Middle frontal gyrus (tissue), 1 donor: ENCODE results near the gene SAMD8.
"Not testable (repeated sequence)": the region's sequence is repeated elsewhere in the genome, so short reads cannot be mapped to it uniquely, and the experiment has no call there.

Experiments used
- DNase-seq: peaks from one replicate; pipeline ENCODE4 v3.0.0-alpha.2; 2015; ENCODE audit warnings: low spot score; ENCODE audit errors: extremely low spot score

SAMD8 gene

GRCh38 chr10:75137533-75138438 is 26.3 kb downstream of the SAMD8 start:
- no peak for DNase-seq

GRCh38 chr10:75140246-75140645 is 28.8 kb downstream of the SAMD8 start:
- DNase-seq = no peak

GRCh38 chr10:75143353-75143752 is 31.9 kb downstream of the SAMD8 start:
- no peak for DNase-seq

GRCh38 chr10:75145590-75145989 is 34.1 kb downstream of the SAMD8 start:
- DNase-seq = no peak

GRCh38 chr10:75146780-75147179 is 35.3 kb downstream of the SAMD8 start:
- DNase-seq = no peak

- DNase-seq = no peak
Observed at GRCh38 chr10:75150656-75151055, 39.2 kb downstream of the SAMD8 start.

- DNase-seq = no peak
Observed at GRCh38 chr10:75159519-75159918, 48.1 kb downstream of the SAMD8 start.

- no peak for DNase-seq
Observed at GRCh38 chr10:75165684-75166622, 54.5 kb downstream of the SAMD8 start.

GRCh38 chr10:75166623-75166972 is 55.1 kb downstream of the SAMD8 start:
- no peak for DNase-seq

- no peak for DNase-seq
Observed at GRCh38 chr10:75168275-75168674, 56.8 kb downstream of the SAMD8 start.

- DNase-seq = no peak
Observed at GRCh38 chr10:75170215-75170614, 58.8 kb downstream of the SAMD8 start.

- no peak for DNase-seq
Observed at GRCh38 chr10:75175046-75175445, 63.6 kb downstream of the SAMD8 start.

- DNase-seq = no peak
Observed at GRCh38 chr10:75176046-75176445, 64.6 kb downstream of the SAMD8 start.

- DNase-seq = no peak
Observed at GRCh38 chr10:75176736-75177135, 65.3 kb downstream of the SAMD8 start.

- no peak for DNase-seq
Observed at GRCh38 chr10:75179657-75180177, 68.3 kb downstream of the SAMD8 start.

GRCh38 chr10:75180592-75180991 is 69.1 kb downstream of the SAMD8 start:
- no peak for DNase-seq

GRCh38 chr10:75181073-75181472 is 69.6 kb downstream of the SAMD8 start:
- no peak for DNase-seq

- no peak for DNase-seq
Observed at GRCh38 chr10:75186310-75186709, 74.9 kb downstream of the SAMD8 start.

- no peak for DNase-seq
Observed at GRCh38 chr10:75187961-75188426, 76.5 kb downstream of the SAMD8 start.

- not testable (repeated sequence) for DNase-seq
Observed at GRCh38 chr10:75188522-75188921, 77.1 kb downstream of the SAMD8 start.

GRCh38 chr10:75189266-75190096 is 78.0 kb downstream of the SAMD8 start:
- DNase-seq = no peak
